SHP77 (cell line): ENCODE data around the gene GAS2.
A peak's percentile ranks its signal among the peaks of the same experiment; 100 is the strongest.

Source experiments
- DNase-seq, 2 experiments: peaks; one replicate each; lab custom pipeline; 2025; lab: John Stamatoyannopoulos, UW

The GAS2 gene

DNA sequence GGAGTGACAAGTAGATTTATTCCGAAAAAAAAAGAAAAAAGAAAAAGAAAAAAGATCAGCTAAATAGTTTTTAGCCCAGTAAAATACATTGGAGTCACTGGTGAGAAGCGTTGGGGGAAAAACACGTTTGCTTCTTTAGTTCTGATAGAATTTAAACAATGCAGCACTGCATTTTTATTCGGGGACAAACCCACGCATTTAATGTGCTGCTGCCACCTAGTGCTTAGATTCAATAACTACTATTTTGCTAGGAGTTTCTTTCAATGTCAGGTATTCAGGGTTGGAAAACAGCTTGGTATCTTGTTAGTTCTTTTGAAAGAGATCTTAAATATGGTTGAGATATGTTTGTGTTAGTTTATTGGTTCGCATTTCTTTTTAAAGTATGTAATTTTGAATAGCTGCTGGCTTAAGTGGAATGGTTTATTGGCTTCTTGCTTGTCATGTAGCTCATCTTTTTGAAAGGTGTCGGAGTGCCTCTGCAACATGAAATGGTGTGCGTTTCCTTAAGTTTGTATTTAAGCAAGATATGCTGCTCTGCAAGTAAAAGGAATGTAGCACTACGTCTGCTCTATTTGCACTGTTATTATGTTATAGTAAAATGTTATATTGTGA, 121.2 kb downstream of the GAS2 start:
- no peak for DNase-seq

GRCh38 chr11:22792497-22792896, 126.1 kb downstream of the GAS2 start:
- no peak for DNase-seq

GRCh38 chr11:22795914-22796313, 129.5 kb downstream of the GAS2 start:
- DNase-seq: no peak

- DNase-seq: no peak
Observed at GRCh38 chr11:22797047-22797446, 130.6 kb downstream of the GAS2 start.

DNA sequence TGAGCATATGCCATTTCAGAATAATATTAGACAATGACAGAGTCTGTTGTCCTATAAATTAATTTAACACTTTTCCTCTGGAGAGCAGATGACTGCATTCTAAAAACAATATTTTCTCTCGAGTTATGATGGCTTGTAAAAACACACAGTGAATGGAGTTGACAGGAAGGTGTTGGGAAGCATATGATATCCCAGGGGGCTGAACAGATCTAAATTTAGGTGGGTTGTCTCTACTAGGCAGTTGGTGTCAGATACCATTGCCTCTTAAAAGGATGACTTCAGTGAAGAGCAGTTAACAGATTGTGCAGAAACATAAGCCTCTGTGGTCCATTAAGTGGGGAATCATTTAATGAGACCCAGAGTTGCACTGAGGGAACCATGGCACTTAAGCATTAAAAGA, 132.5 kb downstream of the GAS2 start:
- DNase-seq: no peak

GRCh38 chr11:22800482-22800881, 134.1 kb downstream of the GAS2 start:
- DNase-seq: no peak

DNA sequence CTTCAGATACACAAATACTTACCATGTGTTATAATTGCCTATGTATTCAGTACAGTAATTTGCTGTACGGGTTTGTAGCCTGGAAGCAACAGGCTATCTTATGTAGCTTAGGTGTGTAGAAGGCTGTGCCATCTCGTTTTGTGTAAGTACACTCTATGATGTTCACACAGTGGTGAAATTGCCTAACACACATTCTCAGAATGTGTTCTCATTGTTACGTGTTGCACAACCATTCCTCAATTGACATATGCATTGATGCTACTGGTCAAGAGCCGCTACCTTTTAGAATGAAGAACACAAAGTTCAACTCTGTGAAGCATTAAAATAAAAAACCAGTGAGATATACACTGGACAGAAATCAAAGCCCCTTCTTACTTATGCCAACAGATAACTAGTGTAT, 136.4 kb downstream of the GAS2 start:
- no peak for DNase-seq

- no peak for DNase-seq
Observed at GRCh38 chr11:22807391-22807790, 141.0 kb downstream of the GAS2 start.

GRCh38 chr11:22807855-22808570, 141.6 kb downstream of the GAS2 start:
- no peak for DNase-seq

GRCh38 chr11:22808571-22809197, 142.3 kb downstream of the GAS2 start:
- DNase-seq: no peak

DNA sequence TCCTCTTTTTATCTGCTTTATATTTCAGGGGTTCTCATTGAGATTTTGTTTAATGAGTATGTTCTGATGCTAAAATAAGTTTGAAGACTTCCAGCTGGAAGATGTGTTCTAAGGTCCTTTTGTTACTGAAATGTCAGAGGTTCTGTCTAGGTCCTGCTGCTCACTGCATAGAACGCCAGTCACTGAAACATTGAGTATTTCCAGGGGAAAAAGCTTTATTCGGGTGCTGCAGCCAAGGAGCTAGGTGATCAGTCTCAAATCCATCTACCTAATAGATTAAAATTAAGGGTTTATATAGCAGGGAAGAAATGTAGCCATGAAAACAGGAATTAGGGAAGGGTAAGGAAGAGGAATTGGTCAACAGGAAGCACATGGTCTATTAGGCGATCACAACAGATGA, 143.5 kb downstream of the GAS2 start:
- no peak for DNase-seq

- DNase-seq: no peak
Observed at GRCh38 chr11:22822203-22822602, 155.8 kb downstream of the GAS2 start.

DNA sequence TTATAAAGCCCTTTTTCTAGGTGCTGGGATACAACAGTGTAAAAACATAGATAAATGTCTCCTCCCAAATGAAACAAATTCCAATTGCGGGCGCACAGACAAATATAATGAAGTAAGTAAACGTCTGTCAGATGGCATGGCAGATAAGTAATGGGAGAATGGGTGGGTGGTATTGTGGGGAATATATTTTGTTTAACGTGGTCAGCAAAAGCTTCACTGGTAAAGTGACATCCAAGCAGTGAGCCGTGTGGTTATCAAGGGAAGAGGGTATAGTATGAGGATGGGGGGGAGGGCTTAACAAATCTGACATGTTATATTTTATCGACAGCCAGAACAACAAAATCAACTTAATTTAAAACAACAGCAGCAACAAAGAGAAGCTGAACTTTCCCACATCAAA, 162.0 kb downstream of the GAS2 start:
- no peak for DNase-seq

DNA sequence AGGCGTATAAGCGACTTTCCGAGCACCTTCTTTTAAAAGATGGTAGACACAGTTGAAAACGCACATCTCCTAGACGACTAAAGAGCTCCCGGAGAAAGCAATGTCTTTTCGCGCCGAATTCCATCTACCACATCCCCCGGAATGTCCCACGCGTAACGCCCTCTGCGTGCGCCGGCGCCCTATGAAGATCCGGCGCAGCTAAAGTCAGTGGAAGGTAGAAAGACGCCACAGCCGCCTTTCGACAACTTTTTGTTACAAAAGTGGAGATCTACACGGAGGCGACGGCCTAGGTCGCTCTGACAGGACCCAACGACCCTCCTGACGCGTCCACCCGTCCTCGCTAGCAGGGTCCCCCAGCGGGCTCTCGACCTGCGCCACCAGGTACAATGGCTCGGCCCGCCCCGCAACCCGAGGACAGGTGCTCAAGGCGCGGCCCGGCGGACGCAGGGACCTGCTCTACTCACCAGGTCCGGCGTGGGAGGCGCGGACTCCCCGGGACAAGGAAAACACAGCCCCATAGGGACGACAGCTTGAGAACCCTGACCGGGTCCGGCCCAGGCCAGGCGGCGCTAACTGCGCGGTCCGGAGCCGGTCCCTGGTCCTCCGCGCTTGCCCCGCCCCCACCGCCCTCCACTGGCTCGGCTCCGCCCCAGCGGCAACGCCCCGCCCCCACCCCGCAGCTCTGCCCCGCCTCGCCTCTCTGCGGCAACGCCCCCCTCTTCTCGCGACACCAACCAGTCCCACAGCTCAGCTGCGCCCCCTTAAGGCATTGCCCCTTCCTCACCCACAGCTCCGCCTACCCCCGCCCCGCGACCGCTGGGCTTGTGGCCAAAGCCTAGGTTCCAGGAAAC, 163.0 kb downstream of the GAS2 start, which contains the start of gene SVIP:
Gene SVIP (minus strand): TSS at position 571 of the 851 bp plus-strand sequence. CDS start 53 bp downstream, at position 518.
- peak; percentile 68 to 79 for DNase-seq

DNA sequence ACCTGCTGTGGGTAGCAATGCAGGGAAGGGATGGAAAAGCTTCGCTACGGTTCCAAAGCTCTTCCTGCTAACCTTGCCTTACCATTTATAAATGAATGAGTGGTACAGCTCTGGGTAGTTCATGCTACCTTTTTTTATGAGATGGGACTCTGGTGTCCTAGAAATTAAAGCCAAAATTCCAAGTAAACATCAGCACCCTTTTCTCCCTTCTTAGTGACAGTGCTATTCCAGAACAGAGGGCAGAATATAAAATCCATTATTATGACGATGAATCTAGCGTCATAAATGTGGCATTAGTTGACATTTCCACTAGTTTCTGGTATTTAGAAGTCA, 163.6 kb downstream of the GAS2 start:
- no peak for DNase-seq

DNA sequence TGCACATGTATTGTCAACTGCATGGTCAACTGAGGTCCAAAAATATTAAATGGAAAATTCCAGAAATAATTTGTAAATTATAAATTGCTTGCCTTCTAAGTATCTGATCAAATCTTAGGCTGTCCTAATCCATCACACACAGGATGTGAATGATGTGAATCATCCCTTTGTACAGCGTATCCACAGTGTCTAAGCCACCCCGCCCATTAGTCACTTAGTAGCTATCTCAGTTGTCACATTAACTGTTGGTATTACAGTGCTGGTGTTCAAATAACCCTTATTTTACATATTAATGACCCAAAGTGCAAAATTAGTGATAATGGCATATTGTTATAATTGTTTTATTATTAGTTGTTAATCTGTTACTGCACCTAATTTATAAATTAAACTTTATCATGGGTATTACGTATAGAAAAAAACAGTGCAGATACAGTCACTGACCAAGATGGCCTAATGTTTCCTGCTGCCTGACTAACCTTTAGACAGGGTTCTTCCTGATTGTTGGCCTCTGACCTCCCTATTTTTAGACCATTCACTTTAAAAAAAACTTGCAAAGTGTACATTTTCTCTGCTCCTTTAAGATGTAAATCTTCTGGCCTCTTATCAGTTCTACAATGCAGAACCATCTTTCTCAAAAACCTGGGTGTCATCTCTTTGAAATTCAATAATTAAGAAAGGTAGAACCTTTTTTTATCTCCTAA, 166.1 kb downstream of the GAS2 start:
- DNase-seq: no peak

- DNase-seq: no peak
Observed at GRCh38 chr11:22846726-22847125, 180.3 kb downstream of the GAS2 start.

DNA sequence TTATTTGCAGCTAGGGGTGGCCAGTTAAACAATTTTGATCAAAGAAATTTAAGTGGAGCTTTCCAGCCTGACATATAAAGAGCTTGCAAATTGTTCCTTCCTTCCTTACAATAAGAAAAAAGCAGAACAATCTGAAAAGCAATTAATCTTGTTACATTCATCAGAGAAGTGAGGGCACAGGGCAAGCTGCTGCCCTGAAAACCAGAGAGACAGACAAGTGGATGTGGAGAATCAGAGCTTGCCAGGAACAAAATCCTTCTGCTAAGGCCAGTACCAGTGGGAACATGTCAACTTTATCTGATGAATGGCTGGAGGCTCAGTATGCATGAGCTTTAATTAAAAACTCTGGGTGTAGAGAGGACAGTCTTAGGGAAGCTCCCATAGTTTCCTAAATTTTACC, 185.1 kb downstream of the GAS2 start:
- DNase-seq: no peak

GRCh38 chr11:22859756-22860155, 193.3 kb downstream of the GAS2 start:
- no peak for DNase-seq

DNA sequence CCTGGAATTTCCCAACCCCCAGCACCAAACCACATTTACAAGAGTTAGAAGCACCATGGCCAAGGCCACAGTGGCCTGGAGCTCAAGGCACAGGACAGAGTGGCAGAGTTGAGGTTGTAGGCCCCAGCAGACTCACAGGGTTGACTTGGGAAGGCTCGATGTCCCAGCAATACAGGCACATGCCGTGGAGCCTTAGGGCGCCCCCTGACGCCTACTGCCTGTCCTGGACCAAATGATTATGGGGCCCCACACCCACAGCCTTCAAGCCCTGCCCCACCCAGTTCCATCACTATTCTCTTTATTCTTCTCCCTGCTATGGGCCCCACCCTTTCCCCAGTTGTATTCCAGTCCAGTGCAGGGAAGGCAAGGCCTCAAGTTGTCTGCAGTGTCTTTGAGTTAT, 193.8 kb downstream of the GAS2 start, which contains the start of gene CCDC179:
Gene CCDC179 (minus strand): TSS at position 234 of the 400 bp plus-strand sequence. CDS start 53 bp downstream, at position 181.
- DNase-seq: no peak
